ENCODE measurements around the gene LRP1. TPM values are rescaled to one million over a fixed set of nuclear protein-coding genes. Genes with fewer than 3 reads are reported as not detected.
A peak's percentile ranks its signal among the peaks of the same experiment; 100 is the strongest.

LRP1 gene
- total RNA-seq, 2 experiments from 2014 or later = 1.8 to 2.7 TPM

- Mint-ChIP-seq H3K4me1 (no peaks in the 10 kb centered on the region), H3K4me3 (no peak overlapping the region), H3K27me3 (no peaks in the 10 kb centered on the region), H3K27ac (no peak overlapping the region), H3K9me3 (ENCODE audit: low read depth) (no peaks in the 10 kb centered on the region), H3K36me3 (ENCODE audit: low read depth) (no peaks in the 10 kb centered on the region)
- intact Hi-C loops (cut with DNase I, micrococcal nuclease) = loop anchor here in 1 of 2 experiments (10.0 kb wide), 1 partner anchor 423 kb away; the partner anchor contains the start of gene PRIM1
- DNase-seq = no peak
- ChIA-PET POLR2A (no interaction called here), CTCF (interaction anchor here (1.1 to 1.4 kb wide), 2 partner anchors 16 to 53 kb away, joined by 4 to 10 read pairs; no protein-coding TSS in a partner anchor)
- no peak for ATAC-seq
Observed at GRCh38 chr12:57177354-57177753, 49.1 kb downstream of the LRP1 start.

GRCh38 chr12:57178213-57178612 lies 49.9 kb downstream of the LRP1 start:
- no peaks in the 10 kb centered on the region for H3K27me3 Mint-ChIP-seq
- peaks cover 2% of the 10 kb centered on the region for H3K4me1 Mint-ChIP-seq
- intact Hi-C loops (cut with DNase I, micrococcal nuclease) = loop anchor here in 1 of 2 experiments (10.0 kb wide), 1 partner anchor 423 kb away; the partner anchor contains the start of gene PRIM1
- no peak for DNase-seq
- no peak overlapping the region for H3K27ac Mint-ChIP-seq
- H3K9me3 Mint-ChIP-seq (ENCODE audit: low read depth) = no peaks in the 10 kb centered on the region
- CTCF ChIA-PET = interaction anchor here (0.7 to 10.6 kb wide), 2 partner anchors 54 to 67 kb away, joined by 3 to 156 read pairs; partner anchors contain the start of gene LRP1
- no peak overlapping the region for H3K4me3 Mint-ChIP-seq
- no peak for ATAC-seq
- H3K36me3 Mint-ChIP-seq (ENCODE audit: low read depth) = no peaks in the 10 kb centered on the region
- POLR2A ChIA-PET = no interaction called here

- Mint-ChIP-seq H3K9me3 (ENCODE audit: low read depth) (no peaks in the 10 kb centered on the region), H3K27me3 (no peaks in the 10 kb centered on the region), H3K27ac (no peak overlapping the region), H3K4me1 (peaks cover 2% of the 10 kb centered on the region), H3K4me3 (no peak overlapping the region), H3K36me3 (ENCODE audit: low read depth) (no peaks in the 10 kb centered on the region)
- ChIA-PET POLR2A (interaction anchor here (1.1 kb wide), 1 partner anchor 67 kb away, joined by 6 read pairs; no protein-coding TSS in a partner anchor), CTCF (interaction anchor here (0.6 to 10.6 kb wide), 2 partner anchors 50 to 55 kb away, joined by 6 to 156 read pairs; partner anchors contain the start of genes LRP1 and SHMT2)
- intact Hi-C loops (cut with DNase I, micrococcal nuclease) = loop anchor here in 1 of 2 experiments (5.0 to 10.0 kb wide), 2 partner anchors 172 to 425 kb away; partner anchors contain the start of genes PRIM1 and ZBTB39
- ATAC-seq (no peak), DNase-seq (no peak)
Observed at GRCh38 chr12:57179331-57180086, 51.2 kb downstream of the LRP1 start.

- intact Hi-C loops (cut with DNase I, micrococcal nuclease) = loop anchor here in 1 of 2 experiments (5.0 kb wide), 1 partner anchor 173 kb away; the partner anchor contains the start of gene ZBTB39
- ChIA-PET CTCF (interaction anchor here (0.5 to 10.6 kb wide), 10 partner anchors 9 to 1464 kb away, joined by 3 to 156 read pairs (median 5); partner anchors contain the start of genes BLOC1S1, LRP1, SHMT2 and STAT6), POLR2A (interaction anchor here (1.1 kb wide), 1 partner anchor 68 kb away, joined by 6 read pairs; no protein-coding TSS in a partner anchor)
- H3K4me3 Mint-ChIP-seq = no peak overlapping the region
- H3K4me1 Mint-ChIP-seq = peaks cover 2% of the 10 kb centered on the region
- H3K36me3 Mint-ChIP-seq (ENCODE audit: low read depth) = no peaks in the 10 kb centered on the region
- no peaks in the 10 kb centered on the region for H3K27me3 Mint-ChIP-seq
- no peak overlapping the region for H3K27ac Mint-ChIP-seq
- ATAC-seq (no peak), DNase-seq (no peak)
- H3K9me3 Mint-ChIP-seq (ENCODE audit: low read depth) = no peaks in the 10 kb centered on the region
Observed at GRCh38 chr12:57180321-57180989, 52.2 kb downstream of the LRP1 start.

GRCh38 chr12:57181072-57181471 lies 52.8 kb downstream of the LRP1 start:
- DNase-seq = no peak
- H3K27ac Mint-ChIP-seq = no peak overlapping the region
- ChIA-PET POLR2A (no interaction called here), CTCF (interaction anchor here (0.8 to 10.6 kb wide), 10 partner anchors 8 to 112 kb away, joined by 3 to 156 read pairs (median 4); partner anchors contain the start of genes LRP1 and STAT6)
- H3K4me1 Mint-ChIP-seq = peaks cover 2% of the 10 kb centered on the region
- H3K4me3 Mint-ChIP-seq = no peak overlapping the region
- no peaks in the 10 kb centered on the region for H3K27me3 Mint-ChIP-seq
- no peaks in the 10 kb centered on the region for H3K9me3 Mint-ChIP-seq (ENCODE audit: low read depth)
- ATAC-seq = no peak
- intact Hi-C loops (cut with DNase I, micrococcal nuclease) = loop anchor here in 1 of 2 experiments (5.0 kb wide), 1 partner anchor 174 kb away; the partner anchor contains the start of gene ZBTB39
- H3K36me3 Mint-ChIP-seq (ENCODE audit: low read depth) = no peaks in the 10 kb centered on the region

GRCh38 chr12:57181561-57182155 lies 53.4 kb downstream of the LRP1 start:
- no peak overlapping the region for H3K27ac Mint-ChIP-seq
- ATAC-seq (no peak), DNase-seq (no peak)
- H3K36me3 Mint-ChIP-seq (ENCODE audit: low read depth) = no peaks in the 10 kb centered on the region
- no peaks in the 10 kb centered on the region for H3K9me3 Mint-ChIP-seq (ENCODE audit: low read depth)
- H3K27me3 Mint-ChIP-seq = no peaks in the 10 kb centered on the region
- H3K4me1 Mint-ChIP-seq = peaks cover 2% of the 10 kb centered on the region
- intact Hi-C loops (cut with DNase I, micrococcal nuclease) = loop anchor here (2.0 to 5.0 kb wide), 3 partner anchors 61 to 174 kb away; partner anchors contain the start of gene ZBTB39 (in 1 of the 2)
- POLR2A ChIA-PET = no interaction called here
- CTCF ChIA-PET = interaction anchor here (0.6 to 10.6 kb wide), 10 partner anchors 9 to 428 kb away, joined by 3 to 156 read pairs (median 4); partner anchors contain the start of genes LRP1 and STAT6
- no peak overlapping the region for H3K4me3 Mint-ChIP-seq

GRCh38 chr12:57182918-57183575 lies 54.8 kb downstream of the LRP1 start:
- intact Hi-C loops (cut with DNase I, micrococcal nuclease) = loop anchor here (1.0 to 5.0 kb wide), 7 partner anchors 59 to 426 kb away; partner anchors contain the start of gene ZBTB39 (in 2 of the 2)
- Mint-ChIP-seq H3K36me3 (ENCODE audit: low read depth) (no peaks in the 10 kb centered on the region), H3K27me3 (no peaks in the 10 kb centered on the region), H3K4me1 (peaks cover 2% of the 10 kb centered on the region), H3K9me3 (ENCODE audit: low read depth) (no peaks in the 10 kb centered on the region), H3K27ac (no peak overlapping the region), H3K4me3 (no peak overlapping the region)
- DNase-seq = peak; percentile 89
- CTCF ChIA-PET = interaction anchor here (0.6 to 10.6 kb wide), 23 partner anchors 9 to 1151 kb away, joined by 3 to 156 read pairs (median 3); partner anchors contain the start of genes LRP1 and STAT6
- POLR2A ChIA-PET = no interaction called here
- ATAC-seq = peak; percentile 99

- H3K4me3 Mint-ChIP-seq = no peak overlapping the region
- no peaks in the 10 kb centered on the region for H3K27me3 Mint-ChIP-seq
- peaks cover 2% of the 10 kb centered on the region for H3K4me1 Mint-ChIP-seq
- intact Hi-C loops (cut with DNase I, micrococcal nuclease) = loop anchor here (1.0 to 5.0 kb wide), 7 partner anchors 59 to 427 kb away; partner anchors contain the start of gene ZBTB39 (in 2 of the 2)
- DNase-seq (no peak), ATAC-seq (no peak)
- no peak overlapping the region for H3K27ac Mint-ChIP-seq
- H3K36me3 Mint-ChIP-seq (ENCODE audit: low read depth) = no peaks in the 10 kb centered on the region
- no peaks in the 10 kb centered on the region for H3K9me3 Mint-ChIP-seq (ENCODE audit: low read depth)
- ChIA-PET POLR2A (no interaction called here), CTCF (interaction anchor here (0.7 to 10.6 kb wide), 11 partner anchors 10 to 1152 kb away, joined by 3 to 156 read pairs (median 6); partner anchors contain the start of genes LRP1 and STAT6)
Observed at GRCh38 chr12:57183939-57184725, 55.8 kb downstream of the LRP1 start.

- Mint-ChIP-seq H3K36me3 (ENCODE audit: low read depth) (no peaks in the 10 kb centered on the region), H3K4me1 (peaks cover 2% of the 10 kb centered on the region), H3K27me3 (no peaks in the 10 kb centered on the region), H3K4me3 (no peak overlapping the region), H3K9me3 (ENCODE audit: low read depth) (no peaks in the 10 kb centered on the region), H3K27ac (no peak overlapping the region)
- ATAC-seq (no peak), DNase-seq (no peak)
- CTCF ChIA-PET = interaction anchor here (1.1 to 10.6 kb wide), 4 partner anchors 11 to 180 kb away, joined by 3 to 156 read pairs (median 14); partner anchors contain the start of gene LRP1
- intact Hi-C loops (cut with DNase I, micrococcal nuclease) = no loop called here
- POLR2A ChIA-PET = no interaction called here
Observed at GRCh38 chr12:57185403-57185802, 57.1 kb downstream of the LRP1 start.

Measured in activated CD4-positive, alpha-beta T cell treated with anti-CD3 and anti-CD28 coated beads for 36 hours (primary cell).